Spleen (tissue), 11 donors: Measurements from ENCODE around the gene CAMTA1. TPM values are rescaled to one million over a fixed set of nuclear protein-coding genes. Genes with fewer than 3 reads are reported as not detected.

Source experiments
- DNase-seq: peaks from one replicate; pipeline ENCODE4 v3.0.0-alpha.2; 2020
- H3K27ac ChIP-seq, 8 donors: fragments of 200-600 bp; sonication (generic) in 7 of 8; 1 replicate in 4 of 8; 2 replicates in 4 of 8; pipeline versions ENCODE4 v1.5.0 to v1.8.0; 2016 to 2021; ENCODE audit warnings: inconsistent platforms in 4 of 8, mild to moderate bottlenecking in 4 of 8, moderate library complexity in 1 of 8
- H3K27me3 ChIP-seq, 7 donors: fragments of 200-600 bp; sonication (generic) in 6 of 7; replicated peaks in 1 of 7; 1 replicate in 4 of 7; 2 replicates in 3 of 7; pipeline versions ENCODE4 v1.5.0 to v1.8.0; 2016 to 2021; ENCODE audit warnings: inconsistent platforms in 3 of 7, mild to moderate bottlenecking in 1 of 7
- H3K36me3 ChIP-seq, 6 donors: fragments of 200-600 bp; sonication (generic) in 5 of 6; 1 replicate in 4 of 6; 2 replicates in 2 of 6; pipeline versions ENCODE4 v1.5.0 to v1.8.0; 2016 to 2021; ENCODE audit warnings: inconsistent platforms in 2 of 6
- H3K4me1 ChIP-seq, 6 donors: fragments of 200-600 bp; sonication (generic) in 5 of 6; 1 replicate in 3 of 6; 2 replicates in 3 of 6; pipeline versions ENCODE4 v1.5.0 to v1.8.0; 2016 to 2021; ENCODE audit warnings: inconsistent platforms in 3 of 6
- H3K4me3 ChIP-seq, 8 donors: fragments of 200-600 bp; sonication (generic) in 7 of 8; 1 replicate in 4 of 8; 2 replicates in 4 of 8; pipeline versions ENCODE4 v1.5.0 to v1.8.0; 2016 to 2021; ENCODE audit warnings: inconsistent platforms in 4 of 8, mild to moderate bottlenecking in 4 of 8, moderate library complexity in 2 of 8
- H3K9me3 ChIP-seq, 8 donors: fragments of 200-600 bp; sonication (generic) in 7 of 8; 1 replicate in 4 of 8; 2 replicates in 4 of 8; pipeline versions ENCODE4 v1.5.0 to v1.8.0; 2016 to 2021; ENCODE audit warnings: inconsistent platforms in 4 of 8
- CTCF ChIP-seq, 11 experiments: fragments of 200-600 bp in 7 of 11; fragments of 450-650 bp in 4 of 11; sonication (generic) in 4 of 11; IDR thresholded peaks in 8 of 11; conservative IDR thresholded peaks in 3 of 11; 1 replicate in 7 of 11; 2 replicates in 4 of 11; pipeline versions ENCODE4 v1.4.0 to v1.8.0; 2016 to 2021; ENCODE audit warnings: antibody characterized with exemption in 11 of 11, inconsistent platforms in 4 of 11, mild to moderate bottlenecking in 1 of 11
- POLR2A ChIP-seq, 3 donors: fragments of 450-650 bp; IDR thresholded peaks; one replicate each; pipeline ENCODE4 v1.5.1; 2017; ENCODE audit warnings: antibody characterized with exemption in 3 of 3, mild to moderate bottlenecking in 1 of 3
- POLR2AphosphoS5 ChIP-seq, 3 donors: sonication (generic); formaldehyde crosslinking; IDR thresholded peaks; one replicate each; pipeline ENCODE4 v1.5.1; 2017; ENCODE audit warnings: antibody characterized with exemption in 3 of 3
- WGBS, 5 donors: extraction: QIAGEN DNeasy Blood & Tissue Kit in 3 of 5; methylation state at CpG; one replicate each; pipeline versions ENCODE4 v1.1.5 to v1.1.7; 2013 to 2018; 5-methylcytosine and 5-hydroxymethylcytosine counted together
- intact Hi-C: fragments of 100-400 bp; cut with DNase I; formaldehyde crosslinking; loops from one replicate; pipeline ENCODE4 v1.15.0; 2023; ENCODE audit warnings: low total_unique reads
- polyA plus RNA-seq, 3 donors: library from polyadenylated mRNA; stranded (reverse); fragments of 200-250 nt; gene quantifications; one replicate each; pipeline ENCODE4 v1.2.1, GENCODE V29; 2013
- total RNA-seq, 7 donors: library from RNA; depleted of rRNA in 3 of 7; stranded (reverse); fragments of >200 nt in 3 of 7; fragmentation: NEBNext Ultra II Directional in 4 of 7; extraction: Animal tissue kit (Norgen Biotek cat#: 25700) in 4 of 7; gene quantifications; one replicate each; pipeline versions ENCODE4 v1.1.0 to v1.2.1, GENCODE V29; 2016 to 2021
- donor health status: healthy with polysubstance abuse.
- donor health status: DM: no; HTN: no; CAD: no; lungs with moderate emphysema.
- donor health status: DM: no; HTN: no; CAD: no.
- donor health status: Bipolar disorder and iron deficiency.
- donor health status: healthy.
- donor health status: DM: no; HTN: no; CAD: no.
- donor health status: DM: yes; HTN: yes; CAD: no.

CAMTA1 gene
- total and polyA plus RNA-seq, 10 donors = 53.0 to 106 (median 77.3) TPM

GRCh38 chr1:6965935-6966241 is 180.6 kb downstream of the CAMTA1 start:
- TF ChIP-seq POLR2AphosphoS5 (IDR thresholded peaks at IDR 0.05) (no peak), CTCF (IDR thresholded peaks at IDR 0.05 in 8 of 11, conservative IDR thresholded peaks at IDR 0.05 in 3 of 11) (no peak), POLR2A (IDR thresholded peaks at IDR 0.05) (no peak)
- intact Hi-C loops = no loop called here
- Histone ChIP-seq H3K4me3 (no peak overlapping the region), H3K27me3 (peaks cover 0 to 89% (median 21%) of the 10 kb centered on the region in 7 donors), H3K27ac (no peak overlapping the region), H3K4me1 (peaks cover 0 to 27% (median 12%) of the 10 kb centered on the region in 6 donors), H3K9me3 (no peaks in the 10 kb centered on the region), H3K36me3 (no peaks in the 10 kb centered on the region)
- WGBS, 5 donors = 88 to 93% (median 89%) methylated on average over 7 of the region's 7 CpGs
- DNase-seq = peak; percentile 53

- peaks cover 0 to 85% (median 21%) of the 10 kb centered on the region in 7 donors for H3K27me3 ChIP-seq
- intact Hi-C loops = no loop called here
- whole genome bisulfite sequencing, 5 donors = 80 to 97% (median 90%) methylated on average over 5 of the region's 5 CpGs
- no peaks in the 10 kb centered on the region for H3K36me3 ChIP-seq
- peaks cover 0 to 24% (median 12%) of the 10 kb centered on the region in 6 donors for H3K4me1 ChIP-seq
- no peak overlapping the region for H3K4me3 ChIP-seq
- DNase-seq = no peak
- TF ChIP-seq CTCF (IDR thresholded peaks at IDR 0.05 in 8 of 11, conservative IDR thresholded peaks at IDR 0.05 in 3 of 11) (no peak), POLR2AphosphoS5 (IDR thresholded peaks at IDR 0.05) (no peak), POLR2A (IDR thresholded peaks at IDR 0.05) (no peak)
- H3K9me3 ChIP-seq = no peaks in the 10 kb centered on the region
- no peak overlapping the region for H3K27ac ChIP-seq
Measured at GRCh38 chr1:6966326-6966725, 181.1 kb downstream of the CAMTA1 start.

GRCh38 chr1:6967431-6968111 is 182.3 kb downstream of the CAMTA1 start:
- intact Hi-C loops = no loop called here
- H3K9me3 ChIP-seq = no peaks in the 10 kb centered on the region
- H3K27me3 ChIP-seq = peaks cover 0 to 80% (median 15%) of the 10 kb centered on the region in 7 donors
- WGBS, 5 donors = 52 to 69% (median 62%) methylated on average over 8 of the region's 8 CpGs
- no peak overlapping the region for H3K4me3 ChIP-seq
- H3K36me3 ChIP-seq = no peaks in the 10 kb centered on the region
- TF ChIP-seq CTCF (IDR thresholded peaks at IDR 0.05 in 8 of 11, conservative IDR thresholded peaks at IDR 0.05 in 3 of 11) (no peak), POLR2AphosphoS5 (IDR thresholded peaks at IDR 0.05) (no peak), POLR2A (IDR thresholded peaks at IDR 0.05) (no peak)
- H3K4me1 ChIP-seq = peaks cover 0 to 14% (median 8%) of the 10 kb centered on the region in 6 donors
- peak; percentile 39 for DNase-seq
- no peak overlapping the region for H3K27ac ChIP-seq

- Histone ChIP-seq H3K4me1 (no peaks in the 10 kb centered on the region), H3K27me3 (peaks cover 0 to 68% (median 8%) of the 10 kb centered on the region in 7 donors), H3K4me3 (no peak overlapping the region), H3K9me3 (no peaks in the 10 kb centered on the region), H3K27ac (no peak overlapping the region), H3K36me3 (no peaks in the 10 kb centered on the region)
- DNase-seq = peak; percentile 42
- intact Hi-C loops = no loop called here
- WGBS, 5 donors = 12 to 50% (median 27%) methylated on average over 13 of the region's 13 CpGs
- no peak for TF ChIP-seq POLR2A (IDR thresholded peaks at IDR 0.05)
- TF ChIP-seq POLR2AphosphoS5 (IDR thresholded peaks at IDR 0.05) = no peak
- no peak for TF ChIP-seq CTCF (IDR thresholded peaks at IDR 0.05 in 8 of 11, conservative IDR thresholded peaks at IDR 0.05 in 3 of 11)
Measured at GRCh38 chr1:6969106-6969505, 183.9 kb downstream of the CAMTA1 start.
